ENCODE results near the gene SORCS1.

Gene SORCS1

DNA sequence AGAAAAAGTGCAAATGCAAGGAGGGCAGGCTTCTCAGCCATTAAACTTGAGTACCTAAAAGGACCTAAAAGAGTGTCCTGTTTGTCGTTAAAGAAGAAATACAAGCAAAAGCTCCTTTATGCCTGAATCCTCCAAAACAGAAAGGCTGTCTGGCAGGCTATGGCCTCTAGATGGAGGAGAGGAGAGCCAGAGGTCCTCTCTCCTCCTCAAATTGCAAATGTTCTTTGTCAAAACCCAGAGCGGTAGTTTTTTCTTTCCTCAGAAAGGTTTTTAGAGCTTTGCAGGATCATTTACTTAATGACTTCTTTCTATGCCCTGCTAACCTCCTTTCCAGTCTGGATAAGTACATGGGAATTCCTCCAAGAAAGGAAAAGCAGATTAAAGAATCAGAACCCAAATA, 1.9 kb upstream of the SORCS1 start:
- no peak for DNase-seq (ENCODE audit: low read depth, low spot score)
- H3K4me3 ChIP-seq (ENCODE audit: low read depth, low read length) = no peak overlapping the region
- in situ Hi-C loops (cut with HindIII; ENCODE audit: low sequenced_read_pairs) = no loop called here
- TF ChIP-seq, protein P1, sequence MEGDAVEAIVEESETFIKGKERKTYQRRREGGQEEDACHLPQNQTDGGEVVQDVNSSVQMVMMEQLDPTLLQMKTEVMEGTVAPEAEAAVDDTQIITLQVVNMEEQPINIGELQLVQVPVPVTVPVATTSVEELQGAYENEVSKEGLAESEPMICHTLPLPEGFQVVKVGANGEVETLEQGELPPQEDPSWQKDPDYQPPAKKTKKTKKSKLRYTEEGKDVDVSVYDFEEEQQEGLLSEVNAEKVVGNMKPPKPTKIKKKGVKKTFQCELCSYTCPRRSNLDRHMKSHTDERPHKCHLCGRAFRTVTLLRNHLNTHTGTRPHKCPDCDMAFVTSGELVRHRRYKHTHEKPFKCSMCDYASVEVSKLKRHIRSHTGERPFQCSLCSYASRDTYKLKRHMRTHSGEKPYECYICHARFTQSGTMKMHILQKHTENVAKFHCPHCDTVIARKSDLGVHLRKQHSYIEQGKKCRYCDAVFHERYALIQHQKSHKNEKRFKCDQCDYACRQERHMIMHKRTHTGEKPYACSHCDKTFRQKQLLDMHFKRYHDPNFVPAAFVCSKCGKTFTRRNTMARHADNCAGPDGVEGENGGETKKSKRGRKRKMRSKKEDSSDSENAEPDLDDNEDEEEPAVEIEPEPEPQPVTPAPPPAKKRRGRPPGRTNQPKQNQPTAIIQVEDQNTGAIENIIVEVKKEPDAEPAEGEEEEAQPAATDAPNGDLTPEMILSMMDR (IDR thresholded peaks at IDR 0.05; ENCODE audit: low read depth, low read length) = no peak

DNA sequence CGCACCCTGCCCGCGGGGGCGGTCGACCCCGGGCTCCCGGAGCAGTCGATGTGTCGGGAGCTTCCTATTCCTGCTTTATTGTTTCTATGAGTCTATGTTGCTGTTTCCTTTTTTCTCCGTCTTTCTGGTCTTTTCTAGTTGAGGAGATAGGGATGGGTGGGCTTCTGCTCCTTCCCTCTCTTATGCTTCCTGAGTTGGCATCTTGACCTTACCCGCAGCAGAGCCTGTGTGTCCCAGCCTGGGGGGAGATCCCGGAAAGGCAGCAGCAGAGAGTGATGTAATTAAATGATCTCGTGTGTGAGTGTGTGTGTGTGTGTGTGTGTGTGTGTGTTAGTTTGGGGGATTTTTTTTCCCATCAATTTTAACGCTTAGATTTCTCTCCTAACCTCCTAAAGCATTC, 486 bp upstream of the SORCS1 start:
- DNase-seq (ENCODE audit: low read depth, low spot score) = no peak
- in situ Hi-C loops (cut with HindIII; ENCODE audit: low sequenced_read_pairs) = no loop called here
- TF ChIP-seq, protein P1 (IDR thresholded peaks at IDR 0.05; ENCODE audit: low read depth, low read length) = no peak
- no peak overlapping the region for H3K4me3 ChIP-seq (ENCODE audit: low read depth, low read length)

DNA sequence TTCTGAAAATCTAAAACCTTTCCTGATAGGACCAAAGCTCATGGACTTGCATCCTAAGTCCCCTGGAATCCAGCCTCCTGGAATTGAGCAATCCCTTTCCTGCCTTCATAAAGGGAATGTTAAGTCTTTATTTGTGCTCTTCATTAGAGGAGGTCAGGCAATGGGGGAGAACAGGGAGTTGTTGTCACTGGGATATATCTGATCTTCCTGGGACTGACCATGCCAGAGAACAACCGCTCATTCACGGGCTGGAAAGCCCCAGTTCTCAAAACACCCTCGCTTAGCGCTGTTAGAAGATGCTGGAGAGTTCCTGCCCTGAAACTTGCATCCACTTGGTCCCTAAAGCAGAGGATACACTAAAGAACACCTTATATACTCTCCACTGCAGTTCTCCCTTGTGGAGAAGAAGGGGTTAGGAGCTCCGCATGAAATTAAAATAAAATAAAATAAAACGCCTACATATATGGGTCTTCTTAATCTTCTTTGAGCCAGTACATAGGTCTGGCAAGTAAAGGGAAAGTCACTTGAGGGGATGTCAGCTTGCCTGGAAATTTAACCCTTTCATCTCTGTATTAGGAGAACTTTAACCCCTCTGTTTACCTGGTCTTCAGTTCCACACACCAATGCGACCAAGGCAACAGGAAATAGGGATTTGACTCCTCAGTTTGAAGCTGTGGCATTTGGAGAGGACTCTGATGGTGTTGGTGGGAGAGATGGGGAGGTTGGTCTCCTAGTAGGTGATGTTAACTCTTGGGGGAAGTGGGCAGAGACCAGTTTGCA, 1.2 kb downstream of the SORCS1 start:
- no peak overlapping the region for H3K4me3 ChIP-seq (ENCODE audit: low read depth, low read length)
- TF ChIP-seq, protein P1 (IDR thresholded peaks at IDR 0.05; ENCODE audit: low read depth, low read length) = no peak
- in situ Hi-C loops (cut with HindIII; ENCODE audit: low sequenced_read_pairs) = no loop called here
- no peak for DNase-seq (ENCODE audit: low read depth, low spot score)

- TF ChIP-seq, protein P1 (IDR thresholded peaks at IDR 0.05; ENCODE audit: low read depth, low read length) = no peak
- no peak for DNase-seq (ENCODE audit: low read depth, low spot score)
- in situ Hi-C loops (cut with HindIII; ENCODE audit: low sequenced_read_pairs) = no loop called here
- no peak overlapping the region for H3K4me3 ChIP-seq (ENCODE audit: low read depth, low read length)
These were observed 3.6 kb downstream of the SORCS1 start for GRCh38 chr10:107160866-107161265.

- in situ Hi-C loops (cut with HindIII; ENCODE audit: low sequenced_read_pairs) = no loop called here
- no peak overlapping the region for H3K4me3 ChIP-seq (ENCODE audit: low read depth, low read length)
- no peak for DNase-seq (ENCODE audit: low read depth, low spot score)
- TF ChIP-seq, protein P1 (IDR thresholded peaks at IDR 0.05; ENCODE audit: low read depth, low read length) = no peak
These were observed 4.6 kb downstream of the SORCS1 start for GRCh38 chr10:107159871-107160270.

DNA sequence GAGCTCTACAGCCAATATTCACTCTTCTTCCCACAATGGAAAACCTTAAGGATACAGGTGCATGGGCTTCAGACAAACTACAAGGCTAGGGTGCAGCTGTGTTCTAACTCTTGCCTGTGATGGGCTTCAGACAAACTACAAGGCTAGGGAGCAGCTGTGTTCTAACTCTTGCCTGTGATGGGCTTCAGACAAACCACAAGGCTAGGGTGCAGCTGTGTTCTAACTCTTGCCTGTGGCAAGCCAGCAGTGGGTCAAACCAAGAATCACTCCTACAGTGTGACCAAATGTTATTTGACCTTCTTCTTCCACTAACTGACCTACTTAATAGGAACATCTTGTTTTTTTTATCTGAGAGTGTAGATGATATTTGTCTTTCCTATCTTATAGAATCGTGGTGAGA, 7.4 kb downstream of the SORCS1 start:
- TF ChIP-seq, protein P1 (IDR thresholded peaks at IDR 0.05; ENCODE audit: low read depth, low read length) = no peak
- no peak for DNase-seq (ENCODE audit: low read depth, low spot score)
- in situ Hi-C loops (cut with HindIII; ENCODE audit: low sequenced_read_pairs) = no loop called here

More for the DNA sequence above, 7.4 kb downstream of the SORCS1 start:
- H3K4me3 ChIP-seq (ENCODE audit: low read depth, low read length) = no peak overlapping the region

All from astrocyte of the spinal cord (primary cell).